ENCODE results near the gene PROS1. TPM values are rescaled to one million over a fixed set of nuclear protein-coding genes. Genes with fewer than 3 reads are reported as not detected.

The PROS1 gene
- polyA plus RNA-seq, 1 of the 3 experiments (the other 2 are of a cell fraction) = 9.1 TPM

DNA sequence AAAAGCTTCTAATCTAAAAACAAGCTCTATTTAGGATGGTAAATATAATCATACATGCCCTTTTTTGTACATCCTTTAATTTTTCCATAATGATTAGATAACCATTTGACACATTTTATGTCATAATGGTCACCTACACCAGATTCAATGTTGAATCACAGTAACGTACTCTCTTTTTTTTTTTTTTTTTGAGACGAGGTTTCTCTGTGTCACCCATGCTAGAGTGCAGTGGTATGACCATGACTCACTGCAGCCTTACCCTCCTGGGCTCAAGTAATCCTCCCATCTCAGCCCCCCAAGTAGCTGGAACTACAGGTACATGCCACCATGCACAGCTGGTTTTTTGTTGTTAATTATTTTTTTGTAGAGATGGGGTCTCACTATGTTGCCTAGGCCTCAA is 49.2 kb downstream of the PROS1 start:
- CTCF ChIA-PET = no interaction called here
- Histone ChIP-seq H3K4me2 (no peak overlapping the region), H4K20me1 (ENCODE audit: insufficient read depth) (no peaks in the 10 kb centered on the region), H3F3A (replicated peaks; ENCODE audit: insufficient read depth) (no peaks in the 10 kb centered on the region), H3K9me2 (no peaks in the 10 kb centered on the region), H3K27ac (ENCODE audit: low read depth in 2 of 2, low read length in 1 of 2) (no peak overlapping the region), H3K9ac (no peak overlapping the region), H2AFZ (ENCODE audit: low read depth) (no peak overlapping the region), H3K9me3 (no peaks in the 10 kb centered on the region), H3K36me3 (replicated peaks in 1 of 2; ENCODE audit: control insufficient read depth in 1 of 2, insufficient read depth in 2 of 2, low read length in 1 of 2) (no peaks in the 10 kb centered on the region), H3K27me3 (ENCODE audit: insufficient read depth) (no peaks in the 10 kb centered on the region), H3K79me2 (ENCODE audit: insufficient read depth) (no peaks in the 10 kb centered on the region), H3K4me1 (ENCODE audit: control insufficient read depth in 1 of 2, insufficient read depth in 2 of 2, low read depth in 1 of 2, low read length in 1 of 2) (no peaks in the 10 kb centered on the region), H3K4me3 (ENCODE audit: low read depth in 2 of 2, low read length in 1 of 2) (no peak overlapping the region)
- no peak for TF ChIP-seq GABPA (IDR thresholded peaks at IDR 0.05; ENCODE audit: low read depth)
- TF ChIP-seq, protein P1, sequence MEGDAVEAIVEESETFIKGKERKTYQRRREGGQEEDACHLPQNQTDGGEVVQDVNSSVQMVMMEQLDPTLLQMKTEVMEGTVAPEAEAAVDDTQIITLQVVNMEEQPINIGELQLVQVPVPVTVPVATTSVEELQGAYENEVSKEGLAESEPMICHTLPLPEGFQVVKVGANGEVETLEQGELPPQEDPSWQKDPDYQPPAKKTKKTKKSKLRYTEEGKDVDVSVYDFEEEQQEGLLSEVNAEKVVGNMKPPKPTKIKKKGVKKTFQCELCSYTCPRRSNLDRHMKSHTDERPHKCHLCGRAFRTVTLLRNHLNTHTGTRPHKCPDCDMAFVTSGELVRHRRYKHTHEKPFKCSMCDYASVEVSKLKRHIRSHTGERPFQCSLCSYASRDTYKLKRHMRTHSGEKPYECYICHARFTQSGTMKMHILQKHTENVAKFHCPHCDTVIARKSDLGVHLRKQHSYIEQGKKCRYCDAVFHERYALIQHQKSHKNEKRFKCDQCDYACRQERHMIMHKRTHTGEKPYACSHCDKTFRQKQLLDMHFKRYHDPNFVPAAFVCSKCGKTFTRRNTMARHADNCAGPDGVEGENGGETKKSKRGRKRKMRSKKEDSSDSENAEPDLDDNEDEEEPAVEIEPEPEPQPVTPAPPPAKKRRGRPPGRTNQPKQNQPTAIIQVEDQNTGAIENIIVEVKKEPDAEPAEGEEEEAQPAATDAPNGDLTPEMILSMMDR (IDR thresholded peaks at IDR 0.05) = no peak
- no peak for TF ChIP-seq FOXM1 (IDR thresholded peaks at IDR 0.05; ENCODE audit: low read depth)
- TF ChIP-seq RCOR1 (IDR thresholded peaks at IDR 0.05; ENCODE audit: low read length) = no peak
- no peak for TF ChIP-seq TCF12 (IDR thresholded peaks at IDR 0.05)
- TF ChIP-seq, protein P2, sequence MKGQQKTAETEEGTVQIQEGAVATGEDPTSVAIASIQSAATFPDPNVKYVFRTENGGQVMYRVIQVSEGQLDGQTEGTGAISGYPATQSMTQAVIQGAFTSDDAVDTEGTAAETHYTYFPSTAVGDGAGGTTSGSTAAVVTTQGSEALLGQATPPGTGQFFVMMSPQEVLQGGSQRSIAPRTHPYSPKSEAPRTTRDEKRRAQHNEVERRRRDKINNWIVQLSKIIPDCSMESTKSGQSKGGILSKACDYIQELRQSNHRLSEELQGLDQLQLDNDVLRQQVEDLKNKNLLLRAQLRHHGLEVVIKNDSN (IDR thresholded peaks at IDR 0.05; ENCODE audit: borderline replicate concordance, low read depth) = no peak
- no peak for TF ChIP-seq GATA2 (CRISPR knock-in tag; IDR thresholded peaks at IDR 0.05)
- TF ChIP-seq, protein P3, sequence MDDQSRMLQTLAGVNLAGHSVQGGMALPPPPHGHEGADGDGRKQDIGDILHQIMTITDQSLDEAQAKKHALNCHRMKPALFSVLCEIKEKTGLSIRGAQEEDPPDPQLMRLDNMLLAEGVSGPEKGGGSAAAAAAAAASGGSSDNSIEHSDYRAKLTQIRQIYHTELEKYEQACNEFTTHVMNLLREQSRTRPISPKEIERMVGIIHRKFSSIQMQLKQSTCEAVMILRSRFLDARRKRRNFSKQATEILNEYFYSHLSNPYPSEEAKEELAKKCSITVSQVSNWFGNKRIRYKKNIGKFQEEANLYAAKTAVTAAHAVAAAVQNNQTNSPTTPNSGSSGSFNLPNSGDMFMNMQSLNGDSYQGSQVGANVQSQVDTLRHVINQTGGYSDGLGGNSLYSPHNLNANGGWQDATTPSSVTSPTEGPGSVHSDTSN (IDR thresholded peaks at IDR 0.05) = no peak
- TF ChIP-seq JUND (IDR thresholded peaks at IDR 0.05) = no peak
- no peak for TF ChIP-seq SMC3 (IDR thresholded peaks at IDR 0.05; ENCODE audit: low read depth, low read length)
- TF ChIP-seq SIN3A (IDR thresholded peaks at IDR 0.05; ENCODE audit: borderline replicate concordance, low read depth, low read length) = no peak
- TF ChIP-seq NRF1 (IDR thresholded peaks at IDR 0.05; ENCODE audit: low read depth, low read length) = no peak
- TF ChIP-seq, protein P4, sequence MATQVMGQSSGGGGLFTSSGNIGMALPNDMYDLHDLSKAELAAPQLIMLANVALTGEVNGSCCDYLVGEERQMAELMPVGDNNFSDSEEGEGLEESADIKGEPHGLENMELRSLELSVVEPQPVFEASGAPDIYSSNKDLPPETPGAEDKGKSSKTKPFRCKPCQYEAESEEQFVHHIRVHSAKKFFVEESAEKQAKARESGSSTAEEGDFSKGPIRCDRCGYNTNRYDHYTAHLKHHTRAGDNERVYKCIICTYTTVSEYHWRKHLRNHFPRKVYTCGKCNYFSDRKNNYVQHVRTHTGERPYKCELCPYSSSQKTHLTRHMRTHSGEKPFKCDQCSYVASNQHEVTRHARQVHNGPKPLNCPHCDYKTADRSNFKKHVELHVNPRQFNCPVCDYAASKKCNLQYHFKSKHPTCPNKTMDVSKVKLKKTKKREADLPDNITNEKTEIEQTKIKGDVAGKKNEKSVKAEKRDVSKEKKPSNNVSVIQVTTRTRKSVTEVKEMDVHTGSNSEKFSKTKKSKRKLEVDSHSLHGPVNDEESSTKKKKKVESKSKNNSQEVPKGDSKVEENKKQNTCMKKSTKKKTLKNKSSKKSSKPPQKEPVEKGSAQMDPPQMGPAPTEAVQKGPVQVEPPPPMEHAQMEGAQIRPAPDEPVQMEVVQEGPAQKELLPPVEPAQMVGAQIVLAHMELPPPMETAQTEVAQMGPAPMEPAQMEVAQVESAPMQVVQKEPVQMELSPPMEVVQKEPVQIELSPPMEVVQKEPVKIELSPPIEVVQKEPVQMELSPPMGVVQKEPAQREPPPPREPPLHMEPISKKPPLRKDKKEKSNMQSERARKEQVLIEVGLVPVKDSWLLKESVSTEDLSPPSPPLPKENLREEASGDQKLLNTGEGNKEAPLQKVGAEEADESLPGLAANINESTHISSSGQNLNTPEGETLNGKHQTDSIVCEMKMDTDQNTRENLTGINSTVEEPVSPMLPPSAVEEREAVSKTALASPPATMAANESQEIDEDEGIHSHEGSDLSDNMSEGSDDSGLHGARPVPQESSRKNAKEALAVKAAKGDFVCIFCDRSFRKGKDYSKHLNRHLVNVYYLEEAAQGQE (IDR thresholded peaks at IDR 0.05; ENCODE audit: low read depth, low read length) = no peak
- WGBS (ENCODE audit: low lambda C conversion rate) = 80% methylated on average over 2 of the region's 2 CpGs
- no peak for DNase-seq
- POLR2A ChIA-PET = no interaction called here
